HL-60 (cell line): ENCODE measurements around the gene BAG3.

ENCODE experiments used
- GABPA ChIP-seq: IDR thresholded peaks from 2 replicates; pipeline ENCODE4 v1.6.1; 2012; ENCODE audit warnings: low read depth
- TF ChIP-seq, protein P1 (sequence below): IDR thresholded peaks from one replicate; pipeline ENCODE4 v1.5.1; 2011; ENCODE audit warnings: low read length, control low read depth, inconsistent platforms; ENCODE audit not compliant: insufficient read depth
- TF ChIP-seq, protein P2 (sequence below): IDR thresholded peaks from 2 replicates; pipeline ENCODE4 v1.6.1; 2012; ENCODE audit warnings: low read depth; ENCODE audit not compliant: insufficient replicate concordance

- TF ChIP-seq, protein P1, sequence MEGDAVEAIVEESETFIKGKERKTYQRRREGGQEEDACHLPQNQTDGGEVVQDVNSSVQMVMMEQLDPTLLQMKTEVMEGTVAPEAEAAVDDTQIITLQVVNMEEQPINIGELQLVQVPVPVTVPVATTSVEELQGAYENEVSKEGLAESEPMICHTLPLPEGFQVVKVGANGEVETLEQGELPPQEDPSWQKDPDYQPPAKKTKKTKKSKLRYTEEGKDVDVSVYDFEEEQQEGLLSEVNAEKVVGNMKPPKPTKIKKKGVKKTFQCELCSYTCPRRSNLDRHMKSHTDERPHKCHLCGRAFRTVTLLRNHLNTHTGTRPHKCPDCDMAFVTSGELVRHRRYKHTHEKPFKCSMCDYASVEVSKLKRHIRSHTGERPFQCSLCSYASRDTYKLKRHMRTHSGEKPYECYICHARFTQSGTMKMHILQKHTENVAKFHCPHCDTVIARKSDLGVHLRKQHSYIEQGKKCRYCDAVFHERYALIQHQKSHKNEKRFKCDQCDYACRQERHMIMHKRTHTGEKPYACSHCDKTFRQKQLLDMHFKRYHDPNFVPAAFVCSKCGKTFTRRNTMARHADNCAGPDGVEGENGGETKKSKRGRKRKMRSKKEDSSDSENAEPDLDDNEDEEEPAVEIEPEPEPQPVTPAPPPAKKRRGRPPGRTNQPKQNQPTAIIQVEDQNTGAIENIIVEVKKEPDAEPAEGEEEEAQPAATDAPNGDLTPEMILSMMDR = no peak
- no peak for TF ChIP-seq GABPA
- TF ChIP-seq, protein P2, sequence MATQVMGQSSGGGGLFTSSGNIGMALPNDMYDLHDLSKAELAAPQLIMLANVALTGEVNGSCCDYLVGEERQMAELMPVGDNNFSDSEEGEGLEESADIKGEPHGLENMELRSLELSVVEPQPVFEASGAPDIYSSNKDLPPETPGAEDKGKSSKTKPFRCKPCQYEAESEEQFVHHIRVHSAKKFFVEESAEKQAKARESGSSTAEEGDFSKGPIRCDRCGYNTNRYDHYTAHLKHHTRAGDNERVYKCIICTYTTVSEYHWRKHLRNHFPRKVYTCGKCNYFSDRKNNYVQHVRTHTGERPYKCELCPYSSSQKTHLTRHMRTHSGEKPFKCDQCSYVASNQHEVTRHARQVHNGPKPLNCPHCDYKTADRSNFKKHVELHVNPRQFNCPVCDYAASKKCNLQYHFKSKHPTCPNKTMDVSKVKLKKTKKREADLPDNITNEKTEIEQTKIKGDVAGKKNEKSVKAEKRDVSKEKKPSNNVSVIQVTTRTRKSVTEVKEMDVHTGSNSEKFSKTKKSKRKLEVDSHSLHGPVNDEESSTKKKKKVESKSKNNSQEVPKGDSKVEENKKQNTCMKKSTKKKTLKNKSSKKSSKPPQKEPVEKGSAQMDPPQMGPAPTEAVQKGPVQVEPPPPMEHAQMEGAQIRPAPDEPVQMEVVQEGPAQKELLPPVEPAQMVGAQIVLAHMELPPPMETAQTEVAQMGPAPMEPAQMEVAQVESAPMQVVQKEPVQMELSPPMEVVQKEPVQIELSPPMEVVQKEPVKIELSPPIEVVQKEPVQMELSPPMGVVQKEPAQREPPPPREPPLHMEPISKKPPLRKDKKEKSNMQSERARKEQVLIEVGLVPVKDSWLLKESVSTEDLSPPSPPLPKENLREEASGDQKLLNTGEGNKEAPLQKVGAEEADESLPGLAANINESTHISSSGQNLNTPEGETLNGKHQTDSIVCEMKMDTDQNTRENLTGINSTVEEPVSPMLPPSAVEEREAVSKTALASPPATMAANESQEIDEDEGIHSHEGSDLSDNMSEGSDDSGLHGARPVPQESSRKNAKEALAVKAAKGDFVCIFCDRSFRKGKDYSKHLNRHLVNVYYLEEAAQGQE = no peak
Measured at GRCh38 chr10:119667562-119668328, 16.6 kb downstream of the BAG3 start.
